B cell (primary cell): ENCODE data around the gene ABCA12. TPM values are rescaled to one million over a fixed set of nuclear protein-coding genes. Genes with fewer than 3 reads are reported as not detected.

ENCODE experiments used
- ATAC-seq: fragments of 200-7000 bp; cut with Tn5 transposase; one replicate; pipeline ENCODE4 v1.10.0; 2021; ENCODE audit warnings: low read depth, mild to moderate bottlenecking, moderate number of reproducible peaks, moderate library complexity
- CTCF ChIA-PET: fragments of 350-600 bp; sonication (Branson Sonifier 250); formaldehyde crosslinking; loops from one replicate; lab custom pipeline; 2021; ENCODE audit warnings: antibody characterized with exemption, inconsistent platforms; lab: Charles Lee
- POLR2A ChIA-PET: fragments of 350-600 bp; sonication (Branson Sonifier 250); formaldehyde crosslinking; loops from one replicate; lab custom pipeline; 2021; ENCODE audit warnings: antibody characterized with exemption; lab: Charles Lee
- DNase-seq: peaks from one replicate; pipeline ENCODE4 v3.0.0; 2013
- H2AFZ ChIP-seq: 2 replicates; pipeline ENCODE4 v1.6.1; 2012; ENCODE audit warnings: mild to moderate bottlenecking, low read depth, low read length; ENCODE audit not compliant: insufficient read depth, poor library complexity, severe bottlenecking
- H3K27ac ChIP-seq, 2 donors: 1 replicate in 1 of 2; 2 replicates in 1 of 2; pipeline ENCODE4 v1.5.1; 2012 to 2013; ENCODE audit warnings: low read length in 2 of 2, mild to moderate bottlenecking in 2 of 2, moderate library complexity in 1 of 2
- H3K27me3 ChIP-seq, 4 experiments: fragments of 200-600 bp in 1 of 4; sonication (generic) in 1 of 4; replicated peaks in 1 of 4; 1 replicate in 2 of 4; 2 replicates in 2 of 4; pipeline versions ENCODE4 v1.6.1 to v1.7.0; 2013 to 2016; ENCODE audit warnings: low read length in 3 of 4, mild to moderate bottlenecking in 2 of 4, mixed read lengths in 1 of 4, moderate library complexity in 1 of 4; ENCODE audit not compliant: insufficient read depth in 4 of 4, control insufficient read depth in 3 of 4; ENCODE audit errors: control extremely low read depth in 1 of 4
- H3K36me3 ChIP-seq, 2 experiments: replicated peaks in 1 of 2; 1 replicate in 1 of 2; 2 replicates in 1 of 2; pipeline versions ENCODE4 v1.6.1 to v1.7.1; 2013; ENCODE audit warnings: low read length in 1 of 2; ENCODE audit not compliant: insufficient read depth in 2 of 2, control insufficient read depth in 1 of 2; ENCODE audit errors: control extremely low read depth in 1 of 2, extremely low read depth in 1 of 2
- H3K4me1 ChIP-seq, 2 donors: fragments of 200-600 bp in 1 of 2; sonication (generic) in 1 of 2; 1 replicate in 1 of 2; 2 replicates in 1 of 2; pipeline versions ENCODE4 v1.5.1 to v1.6.1; 2013 to 2017; ENCODE audit warnings: low read length in 2 of 2; ENCODE audit not compliant: control insufficient read depth in 2 of 2, insufficient read depth in 2 of 2
- H3K4me2 ChIP-seq: replicated peaks from 2 replicates; pipeline ENCODE3; 2012; ENCODE audit warnings: mild to moderate bottlenecking, low read depth, low read length; ENCODE audit not compliant: poor library complexity, severe bottlenecking
- H3K4me3 ChIP-seq, 5 experiments: fragments of 200-600 bp in 1 of 5; sonication (generic) in 1 of 5; 1 replicate in 3 of 5; 2 replicates in 2 of 5; pipeline versions ENCODE4 v1.5.1 to v1.7.0; 2011 to 2016; ENCODE audit warnings: low read length in 4 of 5, mild to moderate bottlenecking in 4 of 5, low read depth in 2 of 5, control low read depth in 1 of 5, moderate library complexity in 1 of 5; ENCODE audit not compliant: insufficient read depth in 1 of 5; ENCODE audit errors: control extremely low read depth in 1 of 5, extremely low read depth in 1 of 5
- H3K79me2 ChIP-seq: fragments of 200-600 bp; sonication (generic); one replicate; pipeline ENCODE4 v1.6.0; 2016; ENCODE audit warnings: low read length; ENCODE audit not compliant: control insufficient read depth, insufficient read depth
- H3K9ac ChIP-seq: fragments of 200-600 bp; sonication (generic); 2 replicates; pipeline ENCODE4 v1.6.1; 2017; ENCODE audit warnings: mild to moderate bottlenecking, low read length, moderate library complexity
- H3K9me3 ChIP-seq, 3 donors: one replicate each; pipeline versions ENCODE4 v1.6.1 to v1.7.1; 2013; ENCODE audit warnings: low read length in 2 of 3; ENCODE audit not compliant: control insufficient read depth in 2 of 3, insufficient read depth in 1 of 3; ENCODE audit errors: control extremely low read depth in 1 of 3
- H4K20me1 ChIP-seq: 2 replicates; pipeline ENCODE4 v1.6.0; 2012; ENCODE audit warnings: mild to moderate bottlenecking, low read length; ENCODE audit not compliant: insufficient read depth, control insufficient read depth, poor library complexity, severe bottlenecking
- H3K27ac Mint-ChIP-seq: one replicate; pipeline ENCODE4 v1.8.0; 2021; ENCODE audit warnings: mixed read lengths
- H3K27me3 Mint-ChIP-seq: one replicate; pipeline ENCODE4 v1.8.0; 2021; ENCODE audit warnings: mixed read lengths
- H3K4me1 Mint-ChIP-seq: one replicate; pipeline ENCODE4 v1.8.0; 2021; ENCODE audit warnings: mixed read lengths
- H3K4me3 Mint-ChIP-seq: one replicate; pipeline ENCODE4 v1.8.0; 2021; ENCODE audit warnings: mixed read lengths
- H3K9me3 Mint-ChIP-seq: one replicate; pipeline ENCODE4 v1.8.0; 2022; ENCODE audit warnings: mixed read lengths; ENCODE audit not compliant: insufficient read depth
- EZH2 ChIP-seq: IDR thresholded peaks from 2 replicates; pipeline ENCODE4 v1.6.1; 2012; ENCODE audit warnings: borderline replicate concordance, low read depth, mild to moderate bottlenecking, moderate library complexity, low read length; ENCODE audit not compliant: insufficient read depth, poor library complexity, severe bottlenecking
- WGBS: methylation state at CpG from one replicate; pipeline ENCODE4 v1.1.5; 2013; ENCODE audit warnings: missing lambda C conversion rate; ENCODE audit not compliant: insufficient coverage; 5-methylcytosine and 5-hydroxymethylcytosine counted together
- intact Hi-C: fragments of 100-400 bp; cut with micrococcal nuclease; formaldehyde crosslinking; loops from one replicate; pipeline ENCODE4 v1.10.0; 2022
- polyA plus RNA-seq: library from polyadenylated mRNA; depleted of rRNA; stranded (reverse); fragments of >200 nt; gene quantifications from 2 replicates; pipeline ENCODE4 v1.2.3, GENCODE V29; 2012
- total RNA-seq, 2 donors: library from RNA; stranded (reverse); fragments of 120-200 nt in 1 of 2; gene quantifications; 1 replicate in 1 of 2; 2 replicates in 1 of 2; pipeline versions ENCODE4 v1.2.3 to v1.2.4, GENCODE V29; 2013 to 2022
- TF ChIP-seq, protein P1 (sequence below): fragments of 200-600 bp; IDR thresholded peaks from one replicate; pipeline ENCODE4 v1.8.0; 2022; ENCODE audit warnings: antibody characterized with exemption, mild to moderate bottlenecking

ABCA12 gene
- total and polyA plus RNA-seq, 2 donors (not counting 1 experiment from before 2014, with no cell fraction given): not detected

DNA sequence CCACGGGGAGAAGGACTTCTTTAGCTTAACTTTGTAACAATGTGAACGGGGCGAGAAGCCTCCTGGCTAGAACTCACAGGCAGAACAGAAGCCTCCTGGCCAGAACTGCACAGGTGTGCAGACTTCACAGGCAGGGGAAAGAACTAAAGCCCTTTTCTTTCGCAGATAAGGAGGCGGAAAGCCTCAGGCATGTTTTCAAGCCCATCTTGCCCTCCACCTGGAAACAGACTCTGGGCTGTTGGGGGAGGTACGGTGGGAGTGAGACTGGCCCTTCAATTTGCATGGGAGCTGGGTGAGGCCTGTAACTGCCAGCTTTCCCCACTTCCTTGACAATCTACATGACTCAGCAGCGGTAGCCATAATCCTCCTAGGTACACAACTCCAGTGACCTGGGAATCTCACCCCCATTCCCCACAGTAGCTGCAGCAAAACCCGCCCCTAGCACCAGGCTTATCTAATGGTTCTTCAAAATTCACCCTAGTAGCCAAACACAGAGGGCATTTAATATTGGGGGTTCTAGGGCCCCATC, 22.9 kb upstream of the ABCA12 start:
- Histone ChIP-seq H3K4me2 (no peak overlapping the region), H3K27ac (no peak overlapping the region), H3K4me1 (no peaks in the 10 kb centered on the region), H3K27me3 (no peaks in the 10 kb centered on the region), H4K20me1 (no peaks in the 10 kb centered on the region), H2AFZ (no peak overlapping the region), H3K9me3 (peaks cover 0 to 6% (median 0%) of the 10 kb centered on the region in 3 donors), H3K36me3 (no peaks in the 10 kb centered on the region), H3K9ac (no peak overlapping the region), H3K4me3 (no peak overlapping the region), H3K79me2 (no peaks in the 10 kb centered on the region)
- intact Hi-C loops: no loop called here
- no peak for DNase-seq
- 100% methylated on average over 6 of the region's 8 CpGs for WGBS
- no peak for ATAC-seq
- ChIA-PET POLR2A (no interaction called here), CTCF (no interaction called here)
- TF ChIP-seq EZH2: no peak
- TF ChIP-seq, protein P1, sequence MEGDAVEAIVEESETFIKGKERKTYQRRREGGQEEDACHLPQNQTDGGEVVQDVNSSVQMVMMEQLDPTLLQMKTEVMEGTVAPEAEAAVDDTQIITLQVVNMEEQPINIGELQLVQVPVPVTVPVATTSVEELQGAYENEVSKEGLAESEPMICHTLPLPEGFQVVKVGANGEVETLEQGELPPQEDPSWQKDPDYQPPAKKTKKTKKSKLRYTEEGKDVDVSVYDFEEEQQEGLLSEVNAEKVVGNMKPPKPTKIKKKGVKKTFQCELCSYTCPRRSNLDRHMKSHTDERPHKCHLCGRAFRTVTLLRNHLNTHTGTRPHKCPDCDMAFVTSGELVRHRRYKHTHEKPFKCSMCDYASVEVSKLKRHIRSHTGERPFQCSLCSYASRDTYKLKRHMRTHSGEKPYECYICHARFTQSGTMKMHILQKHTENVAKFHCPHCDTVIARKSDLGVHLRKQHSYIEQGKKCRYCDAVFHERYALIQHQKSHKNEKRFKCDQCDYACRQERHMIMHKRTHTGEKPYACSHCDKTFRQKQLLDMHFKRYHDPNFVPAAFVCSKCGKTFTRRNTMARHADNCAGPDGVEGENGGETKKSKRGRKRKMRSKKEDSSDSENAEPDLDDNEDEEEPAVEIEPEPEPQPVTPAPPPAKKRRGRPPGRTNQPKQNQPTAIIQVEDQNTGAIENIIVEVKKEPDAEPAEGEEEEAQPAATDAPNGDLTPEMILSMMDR: no peak
- Mint-ChIP-seq H3K4me3 (no peak overlapping the region), H3K27ac (no peak overlapping the region), H3K27me3 (no peaks in the 10 kb centered on the region), H3K9me3 (no peaks in the 10 kb centered on the region), H3K4me1 (no peaks in the 10 kb centered on the region)

DNA sequence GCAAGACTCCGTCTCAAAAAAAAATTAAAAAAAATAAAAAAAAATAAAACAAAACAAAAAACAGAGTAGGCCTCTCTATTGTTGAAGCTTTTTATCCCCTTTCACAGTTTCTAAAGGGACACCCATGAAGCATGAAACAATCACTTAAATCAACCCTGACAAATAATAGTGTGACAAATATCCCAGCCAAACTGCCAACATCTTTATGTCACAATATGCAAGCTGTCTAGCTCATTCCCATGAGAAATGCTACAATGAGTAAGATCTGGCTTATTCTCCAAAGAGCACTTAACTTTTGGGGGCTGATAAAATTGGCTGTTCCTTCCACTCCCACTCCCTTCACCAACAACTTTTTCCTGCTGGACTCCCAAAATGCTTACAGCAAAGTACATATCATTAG, 21.7 kb upstream of the ABCA12 start:
- H3K4me1 ChIP-seq: no peaks in the 10 kb centered on the region
- ChIA-PET CTCF (no interaction called here), POLR2A (no interaction called here)
- H3K9me3 ChIP-seq: peaks cover 0 to 6% (median 0%) of the 10 kb centered on the region in 3 donors
- Mint-ChIP-seq H3K4me3 (no peak overlapping the region), H3K27ac (no peak overlapping the region), H3K27me3 (no peaks in the 10 kb centered on the region), H3K4me1 (no peaks in the 10 kb centered on the region), H3K9me3 (no peaks in the 10 kb centered on the region)
- ATAC-seq: no peak
- intact Hi-C loops: no loop called here
- no peak overlapping the region for H3K4me2 ChIP-seq
- H4K20me1 ChIP-seq: no peaks in the 10 kb centered on the region
- no peaks in the 10 kb centered on the region for H3K27me3 ChIP-seq
- DNase-seq: no peak
- no peak overlapping the region for H3K4me3 ChIP-seq
- H3K27ac ChIP-seq: no peak overlapping the region
- no CpG with 5 or more reads among the region's 1 CpG for WGBS
- H3K9ac ChIP-seq: no peak overlapping the region
- no peaks in the 10 kb centered on the region for H3K79me2 ChIP-seq
- H2AFZ ChIP-seq: no peak overlapping the region
- no peaks in the 10 kb centered on the region for H3K36me3 ChIP-seq
- TF ChIP-seq EZH2: no peak
- TF ChIP-seq, protein P1: no peak
